Spleen (tissue), 7 donors: ENCODE results near the gene SLC7A8.

Experiments
- CTCF ChIP-seq, 11 experiments: fragments of 200-600 bp in 7 of 11; fragments of 450-650 bp in 4 of 11; sonication (generic) in 4 of 11; IDR thresholded peaks in 8 of 11; conservative IDR thresholded peaks in 3 of 11; 1 replicate in 7 of 11; 2 replicates in 4 of 11; pipeline versions ENCODE4 v1.4.0 to v1.8.0; 2016 to 2021; ENCODE audit warnings: antibody characterized with exemption in 11 of 11, inconsistent platforms in 4 of 11, mild to moderate bottlenecking in 1 of 11
- POLR2A ChIP-seq, 3 donors: fragments of 450-650 bp; IDR thresholded peaks; one replicate each; pipeline ENCODE4 v1.5.1; 2017; ENCODE audit warnings: antibody characterized with exemption in 3 of 3, mild to moderate bottlenecking in 1 of 3
- donor health status: DM: no; HTN: no; CAD: no; lungs with moderate emphysema.
- donor health status: DM: no; HTN: no; CAD: no.
- donor health status: DM: no; HTN: no; CAD: no.

DNA sequence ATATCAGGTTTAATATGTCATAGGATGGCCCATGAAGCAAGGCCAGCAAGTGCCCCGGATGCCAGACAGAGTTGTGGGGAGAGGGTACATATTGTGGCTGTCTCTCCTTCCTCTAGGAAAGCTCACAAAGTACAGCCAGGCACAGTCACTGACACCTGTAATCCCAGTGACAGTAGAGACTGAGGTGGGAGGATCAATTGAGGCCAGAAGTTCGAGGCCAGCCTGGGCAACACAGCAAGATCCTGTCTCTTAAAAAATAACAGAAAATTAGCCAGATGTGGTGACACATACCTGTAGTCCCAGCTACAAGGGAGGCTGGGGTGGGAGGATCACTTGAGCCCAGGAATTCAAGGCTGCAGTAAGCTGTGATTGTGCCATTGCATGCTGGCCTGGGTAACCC lies 32.1 kb downstream of the SLC7A8 start:
- TF ChIP-seq POLR2A (IDR thresholded peaks at IDR 0.05) (no peak), CTCF (IDR thresholded peaks at IDR 0.05 in 8 of 11, conservative IDR thresholded peaks at IDR 0.05 in 3 of 11) (no peak)
